Omental fat pad (tissue), 4 donors: Measurements from ENCODE around the gene YTHDF2. TPM values are rescaled to one million over a fixed set of nuclear protein-coding genes. Genes with fewer than 3 reads are reported as not detected.

Source experiments
- ATAC-seq: fragments of 150-250 bp; one replicate; pipeline ENCODE4 v1.9.1; 2016; ENCODE audit warnings: mild to moderate bottlenecking, moderate library complexity; ENCODE audit not compliant: low FRiP score
- DNase-seq: peaks from one replicate; pipeline ENCODE4 v3.0.0-alpha.2; 2019; ENCODE audit warnings: low spot score
- CTCF ChIP-seq, 3 donors: fragments of 450-650 bp; IDR thresholded peaks; one replicate each; pipeline ENCODE4 v1.5.1; 2016 to 2017; ENCODE audit warnings: antibody characterized with exemption in 3 of 3, mild to moderate bottlenecking in 3 of 3, moderate library complexity in 2 of 3
- total RNA-seq, 4 donors: library from RNA; depleted of rRNA; stranded (reverse); fragments of >200 nt; gene quantifications; one replicate each; pipeline ENCODE4 v1.1.0, GENCODE V29; 2016

YTHDF2 gene
- total RNA-seq, 4 donors from 2014 or later, result 43.8 to 88.4 (median 56.4) TPM

- DNase-seq (no peak), ATAC-seq (no peak)
- TF ChIP-seq CTCF (IDR thresholded peaks at IDR 0.05), result no peak
Measured at GRCh38 chr1:28803662-28804061, 66.9 kb downstream of the YTHDF2 start.

GRCh38 chr1:28804071-28804470, 67.3 kb downstream of the YTHDF2 start:
- DNase-seq, result no peak
- no peak for ATAC-seq
- TF ChIP-seq CTCF (IDR thresholded peaks at IDR 0.05), result no peak

GRCh38 chr1:28807046-28807445, 70.3 kb downstream of the YTHDF2 start:
- DNase-seq, result no peak
- TF ChIP-seq CTCF (IDR thresholded peaks at IDR 0.05), result no peak
- ATAC-seq, result no peak

- ATAC-seq (no peak), DNase-seq (no peak)
- TF ChIP-seq CTCF (IDR thresholded peaks at IDR 0.05), result no peak
Measured at GRCh38 chr1:28807986-28808385, 71.2 kb downstream of the YTHDF2 start.

- DNase-seq, result no peak
- no peak for ATAC-seq
- no peak for TF ChIP-seq CTCF (IDR thresholded peaks at IDR 0.05)
Measured at GRCh38 chr1:28811369-28811765, 74.6 kb downstream of the YTHDF2 start.

GRCh38 chr1:28811766-28812668, 75.3 kb downstream of the YTHDF2 start, which contains the start of gene OPRD1:
Gene OPRD1, plus strand, starts transcription at chr1:28812170. Its CDS starts 214 bp downstream, at chr1:28812384.
- ATAC-seq (no peak), DNase-seq (no peak)
- TF ChIP-seq CTCF (IDR thresholded peaks at IDR 0.05), result no peak
